Mesenchymal stem cell (in vitro differentiated cells and primary cell): Measurements from ENCODE around the gene HIP1.

ENCODE experiments used
- DNase-seq: peaks from one replicate; pipeline ENCODE4 v3.0.0-alpha.2; 2013
- H2AFZ ChIP-seq: one replicate; pipeline ENCODE4 v1.6.1; 2013; ENCODE audit warnings: low read depth, mild to moderate bottlenecking, control low read depth, inconsistent platforms, low read length, moderate library complexity
- H2AK5ac ChIP-seq: 2 replicates; pipeline ENCODE4 v1.6.1; 2013; ENCODE audit warnings: low read length, moderate library complexity, mild to moderate bottlenecking, inconsistent platforms; ENCODE audit not compliant: severe bottlenecking
- H2BK120ac ChIP-seq: one replicate; pipeline ENCODE4 v1.6.1; 2013; ENCODE audit warnings: low read depth, mild to moderate bottlenecking, inconsistent platforms, low read length, moderate library complexity
- H2BK12ac ChIP-seq, 2 experiments: one replicate each; pipeline ENCODE4 v1.6.1; 2013; ENCODE audit warnings: inconsistent platforms in 2 of 2, low read length in 2 of 2, mild to moderate bottlenecking in 2 of 2, moderate library complexity in 2 of 2, control low read depth in 1 of 2
- H2BK15ac ChIP-seq: one replicate; pipeline ENCODE4 v1.6.1; 2013; ENCODE audit warnings: mild to moderate bottlenecking, low read depth, inconsistent platforms; ENCODE audit not compliant: poor library complexity, severe bottlenecking
- H2BK5ac ChIP-seq: 2 replicates; pipeline ENCODE4 v1.6.1; 2013; ENCODE audit warnings: low read depth, mild to moderate bottlenecking, low read length, control low read depth, inconsistent platforms; ENCODE audit not compliant: poor library complexity, severe bottlenecking
- H3K14ac ChIP-seq, 2 experiments: one replicate each; pipeline ENCODE4 v1.6.1; 2013; ENCODE audit warnings: inconsistent platforms in 2 of 2, low read length in 2 of 2, control low read depth in 1 of 2, mild to moderate bottlenecking in 1 of 2, moderate library complexity in 1 of 2
- H3K18ac ChIP-seq, 2 experiments: one replicate each; pipeline ENCODE4 v1.6.1; 2013; ENCODE audit warnings: inconsistent platforms in 2 of 2, low read length in 2 of 2, control low read depth in 1 of 2, low read depth in 1 of 2, mild to moderate bottlenecking in 1 of 2
- H3K23ac ChIP-seq, 2 experiments: one replicate each; pipeline ENCODE4 v1.6.1; 2013; ENCODE audit warnings: inconsistent platforms in 2 of 2, low read length in 2 of 2, mild to moderate bottlenecking in 2 of 2, moderate library complexity in 2 of 2, control low read depth in 1 of 2
- H3K27ac ChIP-seq: 2 replicates; pipeline ENCODE4 v1.5.1; 2013; ENCODE audit warnings: mild to moderate bottlenecking, moderate library complexity, low read length, control low read depth, inconsistent platforms; ENCODE audit not compliant: poor library complexity, severe bottlenecking
- H3K27me3 ChIP-seq, 2 experiments: 2 replicates each; pipeline versions ENCODE4 v1.6.1 to v1.7.0; 2013; ENCODE audit warnings: low read length in 2 of 2, mild to moderate bottlenecking in 2 of 2, moderate library complexity in 2 of 2, control low read depth in 1 of 2, inconsistent platforms in 1 of 2; ENCODE audit not compliant: control insufficient read depth in 1 of 2, insufficient read depth in 1 of 2
- H3K36me3 ChIP-seq, 2 experiments: 2 replicates each; pipeline versions ENCODE4 v1.6.1 to v1.7.0; 2013; ENCODE audit warnings: low read length in 2 of 2, control low read depth in 1 of 2, inconsistent platforms in 1 of 2, low read depth in 1 of 2, mild to moderate bottlenecking in 1 of 2; ENCODE audit not compliant: insufficient read depth in 2 of 2, control insufficient read depth in 1 of 2
- H3K4ac ChIP-seq, 2 experiments: one replicate each; pipeline ENCODE4 v1.6.1; 2013; ENCODE audit warnings: inconsistent platforms in 2 of 2, low read length in 2 of 2, mild to moderate bottlenecking in 2 of 2, moderate library complexity in 2 of 2, control low read depth in 1 of 2, low read depth in 1 of 2
- H3K4me1 ChIP-seq: 2 replicates; pipeline ENCODE4 v1.6.1; 2013; ENCODE audit warnings: low read depth, low read length, control low read depth; ENCODE audit not compliant: control insufficient read depth, insufficient read depth
- H3K4me2 ChIP-seq: 2 replicates; pipeline ENCODE4 v1.6.1; 2013; ENCODE audit warnings: low read length, mild to moderate bottlenecking, inconsistent platforms; ENCODE audit not compliant: poor library complexity, severe bottlenecking
- H3K4me3 ChIP-seq, 2 experiments: 2 replicates each; pipeline versions ENCODE4 v1.5.1 to v1.7.0; 2013; ENCODE audit warnings: low read length in 2 of 2, mild to moderate bottlenecking in 2 of 2, control low read depth in 1 of 2, low read depth in 1 of 2; ENCODE audit not compliant: insufficient read depth in 1 of 2
- H3K79me1 ChIP-seq: replicated peaks from 2 replicates; pipeline ENCODE4 v1.6.1; 2013; ENCODE audit warnings: mild to moderate bottlenecking, control low read depth, low read length, inconsistent platforms; ENCODE audit not compliant: poor library complexity, severe bottlenecking
- H3K9ac ChIP-seq: 2 replicates; pipeline ENCODE4 v1.7.0; 2013; ENCODE audit warnings: mild to moderate bottlenecking, low read length, moderate library complexity
- H3K9me3 ChIP-seq: 2 replicates; pipeline ENCODE4 v1.7.0; 2013; ENCODE audit warnings: mild to moderate bottlenecking, low read length; ENCODE audit not compliant: control insufficient read depth
- H4K8ac ChIP-seq: one replicate; pipeline ENCODE4 v1.6.1; 2013; ENCODE audit warnings: inconsistent platforms, mild to moderate bottlenecking, low read length, moderate library complexity
- H4K91ac ChIP-seq: one replicate; pipeline ENCODE4 v1.6.1; 2013; ENCODE audit warnings: mild to moderate bottlenecking, low read length, inconsistent platforms
- WGBS: methylation state at CpG from one replicate; pipeline ENCODE4 v1.1.7; 2013; ENCODE audit warnings: mixed read lengths; 5-methylcytosine and 5-hydroxymethylcytosine counted together

HIP1 gene

DNA sequence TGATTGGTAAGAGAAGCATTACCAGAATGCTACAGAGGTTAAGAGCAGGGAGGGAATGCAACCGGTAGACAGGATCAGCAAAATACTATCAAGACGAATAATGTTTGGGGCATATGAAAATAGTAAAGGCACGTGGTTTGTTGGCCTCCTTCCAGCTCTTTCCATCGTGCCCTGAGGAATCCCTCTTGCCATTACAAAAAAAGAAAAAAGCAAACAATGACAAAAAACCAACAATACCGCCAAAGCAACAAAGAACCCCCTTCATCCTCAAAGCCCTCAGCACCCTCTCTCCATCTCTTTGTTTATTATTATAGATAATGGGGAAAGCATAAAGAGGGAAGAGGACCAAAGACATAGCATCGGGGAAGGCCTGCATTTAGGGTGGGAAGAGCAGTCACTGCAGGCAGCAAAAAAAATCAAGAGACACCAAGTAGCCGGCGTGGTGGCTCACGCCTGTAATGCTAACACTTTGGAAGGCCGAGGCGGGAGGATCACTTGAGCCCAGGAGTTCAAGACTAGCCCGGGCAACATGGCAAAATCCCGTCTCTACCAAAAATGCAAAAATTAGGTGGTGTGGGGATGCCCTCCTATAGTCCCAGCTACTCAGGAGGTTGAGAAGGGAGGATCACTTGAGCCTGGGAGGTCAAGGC is 78.0 kb downstream of the HIP1 start:
- Histone ChIP-seq H3K4me3 (no peak overlapping the region), H3K4me2 (no peak overlapping the region), H3K79me1 (no peaks in the 10 kb centered on the region), H3K23ac (no peak overlapping the region), H3K27ac (no peak overlapping the region), H4K8ac (no peak overlapping the region), H4K91ac (no peak overlapping the region), H3K4ac (no peak overlapping the region), H2BK12ac (no peak overlapping the region), H3K18ac (no peak overlapping the region), H2AK5ac (no peak overlapping the region), H2BK120ac (no peak overlapping the region), H3K27me3 (no peaks in the 10 kb centered on the region), H2AFZ (no peak overlapping the region), H3K4me1 (peaks cover 13% of the 10 kb centered on the region), H2BK5ac (no peak overlapping the region), H3K36me3 (no peaks in the 10 kb centered on the region), H3K9me3 (no peaks in the 10 kb centered on the region), H2BK15ac (no peak overlapping the region), H3K9ac (no peak overlapping the region), H3K14ac (no peak overlapping the region)
- WGBS: 96% methylated on average over 12 of the region's 13 CpGs
- DNase-seq: no peak

DNA sequence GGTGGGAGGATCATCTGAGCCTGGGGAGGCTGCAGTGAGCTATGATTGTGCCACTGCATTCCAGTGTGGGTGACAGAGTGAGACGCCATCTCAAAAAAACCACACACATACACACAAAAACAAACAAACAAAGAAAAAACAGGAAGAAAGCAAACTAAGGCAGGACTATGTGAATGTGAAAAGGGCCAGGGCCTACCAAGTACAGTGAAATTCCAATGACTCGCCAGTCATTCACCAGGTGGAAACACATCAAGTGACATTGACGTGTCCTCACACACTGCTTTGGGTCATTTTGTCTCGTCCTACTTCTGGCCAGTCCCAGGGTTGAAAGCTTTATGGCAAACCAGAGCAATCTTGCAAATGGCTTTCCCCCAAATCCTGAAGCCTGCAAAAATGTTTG is 79.9 kb downstream of the HIP1 start:
- H3K4ac ChIP-seq: no peak overlapping the region
- no peaks in the 10 kb centered on the region for H3K27me3 ChIP-seq
- H3K18ac ChIP-seq: no peak overlapping the region
- H2AFZ ChIP-seq: no peak overlapping the region
- H3K4me3 ChIP-seq: no peak overlapping the region
- DNase-seq: no peak
- H2AK5ac ChIP-seq: peak overlapping the region; percentile 75
- H2BK120ac ChIP-seq: no peak overlapping the region
- no peak overlapping the region for H2BK15ac ChIP-seq
- no peak overlapping the region for H2BK12ac ChIP-seq
- H3K23ac ChIP-seq: no peak overlapping the region
- no peak overlapping the region for H4K8ac ChIP-seq
- no peak overlapping the region for H3K14ac ChIP-seq
- WGBS: 89% methylated on average over 3 of the region's 4 CpGs
- no peak overlapping the region for H3K4me2 ChIP-seq
- no peaks in the 10 kb centered on the region for H3K36me3 ChIP-seq
- peaks cover 13% of the 10 kb centered on the region for H3K4me1 ChIP-seq
- peak overlapping the region; percentile 56 for H3K27ac ChIP-seq
- no peak overlapping the region for H3K9ac ChIP-seq
- no peaks in the 10 kb centered on the region for H3K9me3 ChIP-seq
- H2BK5ac ChIP-seq: no peak overlapping the region
- no peaks in the 10 kb centered on the region for H3K79me1 ChIP-seq
- H4K91ac ChIP-seq: no peak overlapping the region

DNA sequence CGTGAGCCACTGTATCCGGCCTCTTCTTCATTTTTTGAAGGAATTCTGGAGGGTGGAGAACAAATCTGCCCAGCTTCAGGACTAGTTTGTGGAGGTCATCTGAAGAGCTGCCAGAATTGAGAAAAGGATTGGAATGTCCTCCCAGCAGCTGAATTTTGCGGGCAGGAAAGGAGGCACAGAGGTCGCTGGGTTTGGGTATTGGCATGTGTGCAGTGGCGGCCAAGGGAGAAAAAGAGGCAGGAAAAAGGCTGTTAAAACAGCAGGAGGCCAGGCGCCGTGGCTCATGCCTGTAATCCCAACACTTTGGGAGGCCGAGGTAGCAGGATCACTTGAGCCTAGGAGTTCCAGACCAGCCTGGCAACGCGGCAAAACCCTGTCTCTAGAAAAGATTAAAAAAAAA is 80.4 kb downstream of the HIP1 start:
- Histone ChIP-seq H2AK5ac (no peak overlapping the region), H3K18ac (no peak overlapping the region), H4K8ac (no peak overlapping the region), H2BK12ac (no peak overlapping the region), H3K23ac (no peak overlapping the region), H3K9me3 (no peaks in the 10 kb centered on the region), H2AFZ (no peak overlapping the region), H2BK15ac (no peak overlapping the region), H2BK5ac (no peak overlapping the region), H3K4me2 (no peak overlapping the region), H3K4ac (no peak overlapping the region), H3K4me3 (no peak overlapping the region), H3K79me1 (no peaks in the 10 kb centered on the region), H3K27ac (peak overlapping the region; percentile 61), H3K4me1 (peaks cover 10% of the 10 kb centered on the region), H3K14ac (no peak overlapping the region), H4K91ac (no peak overlapping the region), H3K9ac (no peak overlapping the region), H2BK120ac (no peak overlapping the region), H3K27me3 (no peaks in the 10 kb centered on the region), H3K36me3 (no peaks in the 10 kb centered on the region)
- DNase-seq: no peak
- WGBS: 78% methylated on average over 8 of the region's 10 CpGs

DNA sequence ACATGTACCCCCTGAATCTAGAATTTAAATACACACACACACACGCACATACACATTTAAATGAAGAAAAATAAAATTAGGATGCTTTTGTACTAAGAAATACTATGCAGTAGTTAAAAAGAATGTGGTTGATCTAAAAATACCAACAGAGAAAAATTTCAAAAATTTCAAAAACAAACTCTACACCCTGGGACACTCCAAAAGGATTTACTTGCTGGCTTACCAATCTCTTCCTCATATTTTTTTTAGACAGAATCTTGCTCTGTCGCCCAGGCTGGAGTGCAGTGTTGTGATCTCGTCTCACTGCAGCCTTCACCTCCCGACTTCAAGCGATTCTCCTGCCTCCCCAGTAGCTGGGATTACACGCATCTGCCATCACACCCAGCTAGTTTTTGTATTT is 80.9 kb downstream of the HIP1 start:
- Histone ChIP-seq H2BK15ac (no peak overlapping the region), H3K23ac (no peak overlapping the region), H3K9ac (no peak overlapping the region), H3K18ac (no peak overlapping the region), H3K27me3 (no peaks in the 10 kb centered on the region), H2AFZ (no peak overlapping the region), H2BK120ac (no peak overlapping the region), H3K4me1 (peaks cover 8% of the 10 kb centered on the region), H3K9me3 (no peaks in the 10 kb centered on the region), H2BK5ac (no peak overlapping the region), H2BK12ac (no peak overlapping the region), H3K4me2 (no peak overlapping the region), H3K27ac (peak overlapping the region; percentile 61), H3K14ac (no peak overlapping the region), H4K91ac (no peak overlapping the region), H3K79me1 (no peaks in the 10 kb centered on the region), H3K36me3 (no peaks in the 10 kb centered on the region), H3K4me3 (no peak overlapping the region), H3K4ac (no peak overlapping the region), H2AK5ac (no peak overlapping the region), H4K8ac (no peak overlapping the region)
- 85% methylated on average over 2 of the region's 6 CpGs for WGBS
- DNase-seq: no peak
